ENCODE measurements around the gene AHCYL2. TPM values are rescaled to one million over a fixed set of nuclear protein-coding genes. Genes with fewer than 3 reads are reported as not detected.

AHCYL2 gene
- total and polyA plus RNA-seq, 4 donors, result 2.0 to 10.0 (median 3.6) TPM

DNA sequence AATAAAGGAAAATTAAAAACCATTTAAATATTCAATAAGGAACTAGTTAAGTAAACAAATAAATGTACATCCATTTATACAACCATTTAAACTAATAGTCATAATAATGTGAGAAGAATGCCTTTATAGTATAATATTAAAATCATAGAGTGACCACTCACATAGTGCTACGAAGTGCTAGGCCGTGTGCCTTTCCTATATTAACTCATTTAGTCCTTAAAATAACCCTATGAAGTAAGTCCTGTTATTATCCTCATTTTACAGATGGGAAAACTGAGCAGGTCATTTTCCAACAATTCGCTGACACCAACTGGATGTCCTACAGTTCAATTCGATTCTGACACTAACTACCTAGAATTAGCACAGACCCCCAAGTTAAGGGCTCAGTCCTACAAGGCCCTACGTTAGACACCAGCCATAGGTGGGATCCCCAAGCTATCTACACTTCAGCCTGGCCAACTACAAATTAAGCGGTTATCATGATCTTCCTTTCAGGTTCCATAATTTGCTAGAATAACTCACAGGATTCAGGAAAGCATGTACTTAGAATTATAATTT lies 213.5 kb downstream of the AHCYL2 start (continued):
- TF ChIP-seq, protein P1, sequence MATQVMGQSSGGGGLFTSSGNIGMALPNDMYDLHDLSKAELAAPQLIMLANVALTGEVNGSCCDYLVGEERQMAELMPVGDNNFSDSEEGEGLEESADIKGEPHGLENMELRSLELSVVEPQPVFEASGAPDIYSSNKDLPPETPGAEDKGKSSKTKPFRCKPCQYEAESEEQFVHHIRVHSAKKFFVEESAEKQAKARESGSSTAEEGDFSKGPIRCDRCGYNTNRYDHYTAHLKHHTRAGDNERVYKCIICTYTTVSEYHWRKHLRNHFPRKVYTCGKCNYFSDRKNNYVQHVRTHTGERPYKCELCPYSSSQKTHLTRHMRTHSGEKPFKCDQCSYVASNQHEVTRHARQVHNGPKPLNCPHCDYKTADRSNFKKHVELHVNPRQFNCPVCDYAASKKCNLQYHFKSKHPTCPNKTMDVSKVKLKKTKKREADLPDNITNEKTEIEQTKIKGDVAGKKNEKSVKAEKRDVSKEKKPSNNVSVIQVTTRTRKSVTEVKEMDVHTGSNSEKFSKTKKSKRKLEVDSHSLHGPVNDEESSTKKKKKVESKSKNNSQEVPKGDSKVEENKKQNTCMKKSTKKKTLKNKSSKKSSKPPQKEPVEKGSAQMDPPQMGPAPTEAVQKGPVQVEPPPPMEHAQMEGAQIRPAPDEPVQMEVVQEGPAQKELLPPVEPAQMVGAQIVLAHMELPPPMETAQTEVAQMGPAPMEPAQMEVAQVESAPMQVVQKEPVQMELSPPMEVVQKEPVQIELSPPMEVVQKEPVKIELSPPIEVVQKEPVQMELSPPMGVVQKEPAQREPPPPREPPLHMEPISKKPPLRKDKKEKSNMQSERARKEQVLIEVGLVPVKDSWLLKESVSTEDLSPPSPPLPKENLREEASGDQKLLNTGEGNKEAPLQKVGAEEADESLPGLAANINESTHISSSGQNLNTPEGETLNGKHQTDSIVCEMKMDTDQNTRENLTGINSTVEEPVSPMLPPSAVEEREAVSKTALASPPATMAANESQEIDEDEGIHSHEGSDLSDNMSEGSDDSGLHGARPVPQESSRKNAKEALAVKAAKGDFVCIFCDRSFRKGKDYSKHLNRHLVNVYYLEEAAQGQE (IDR thresholded peaks at IDR 0.05), result no peak
- TF ChIP-seq SP1 (IDR thresholded peaks at IDR 0.05) (no peak), RAD21 (IDR thresholded peaks at IDR 0.05) (no peak)
- TF ChIP-seq, protein P2, sequence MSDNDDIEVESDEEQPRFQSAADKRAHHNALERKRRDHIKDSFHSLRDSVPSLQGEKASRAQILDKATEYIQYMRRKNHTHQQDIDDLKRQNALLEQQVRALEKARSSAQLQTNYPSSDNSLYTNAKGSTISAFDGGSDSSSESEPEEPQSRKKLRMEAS (IDR thresholded peaks at IDR 0.05), result no peak

DNA sequence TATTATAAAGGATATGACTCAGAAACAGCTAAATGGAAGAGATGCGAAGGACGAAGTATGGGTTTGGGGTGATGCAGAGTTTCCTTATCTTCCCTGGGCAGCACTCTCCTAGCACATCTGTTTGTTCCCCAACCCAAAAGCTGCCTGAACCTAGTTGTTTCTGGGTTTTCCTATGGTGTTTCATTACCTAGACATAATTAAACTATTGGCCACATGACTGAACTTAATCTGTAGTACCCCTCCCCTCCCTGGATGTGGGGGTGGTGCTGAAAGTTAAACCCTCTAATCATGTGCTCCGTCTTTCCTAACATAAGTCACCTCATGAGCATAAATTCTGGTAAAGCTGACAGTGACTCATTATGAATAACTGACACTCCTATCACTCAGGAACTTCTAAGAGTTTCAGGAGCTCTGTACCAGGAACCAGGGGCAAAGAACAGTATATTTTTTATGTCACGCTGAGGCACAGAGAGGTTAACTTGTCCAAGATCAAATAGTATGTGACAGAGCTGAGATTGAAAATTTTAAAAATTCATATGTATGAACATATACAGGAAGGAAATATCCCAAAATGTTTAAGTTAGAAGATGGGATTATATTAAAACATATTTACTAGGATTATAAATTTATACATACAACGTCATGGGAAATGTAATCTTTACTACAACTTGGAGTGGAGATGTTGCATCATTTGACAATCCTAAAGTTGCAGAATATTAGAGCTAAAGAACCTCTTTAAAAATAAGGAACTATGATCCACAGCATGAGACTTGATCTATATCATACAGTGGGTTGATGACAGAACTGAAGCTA lies 214.2 kb downstream of the AHCYL2 start:
- Histone ChIP-seq H3K27me3 (ENCODE audit: control insufficient read depth in 4 of 4, insufficient read depth in 4 of 4, low read length in 3 of 4) (no peaks in the 10 kb centered on the region), H3K27ac (ENCODE audit: low read depth in 1 of 2, low read length in 2 of 2) (no peak overlapping the region), H3K9me3 (ENCODE audit: control insufficient read depth in 4 of 4, low read length in 3 of 4) (no peaks in the 10 kb centered on the region), H3K9ac (ENCODE audit: low read depth in 1 of 2, low read length in 2 of 2) (no peak overlapping the region), H3K4me3 (ENCODE audit: low read depth in 1 of 3, low read length in 3 of 3) (no peak overlapping the region), H3K4me1 (ENCODE audit: control insufficient read depth in 4 of 4, insufficient read depth in 4 of 4, low read length in 3 of 4) (peaks cover 3 to 7% (median 6%) of the 10 kb centered on the region in 4 donors), H3K36me3 (ENCODE audit: control insufficient read depth in 4 of 4, insufficient read depth in 3 of 4, low read depth in 1 of 4, low read length in 3 of 4) (no peaks in the 10 kb centered on the region)
- 89% methylated on average over 5 of the region's 5 CpGs for WGBS
- TF ChIP-seq, protein P3, sequence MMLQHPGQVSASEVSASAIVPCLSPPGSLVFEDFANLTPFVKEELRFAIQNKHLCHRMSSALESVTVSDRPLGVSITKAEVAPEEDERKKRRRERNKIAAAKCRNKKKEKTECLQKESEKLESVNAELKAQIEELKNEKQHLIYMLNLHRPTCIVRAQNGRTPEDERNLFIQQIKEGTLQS (IDR thresholded peaks at IDR 0.05), result no peak
- TF ChIP-seq, protein P4, sequence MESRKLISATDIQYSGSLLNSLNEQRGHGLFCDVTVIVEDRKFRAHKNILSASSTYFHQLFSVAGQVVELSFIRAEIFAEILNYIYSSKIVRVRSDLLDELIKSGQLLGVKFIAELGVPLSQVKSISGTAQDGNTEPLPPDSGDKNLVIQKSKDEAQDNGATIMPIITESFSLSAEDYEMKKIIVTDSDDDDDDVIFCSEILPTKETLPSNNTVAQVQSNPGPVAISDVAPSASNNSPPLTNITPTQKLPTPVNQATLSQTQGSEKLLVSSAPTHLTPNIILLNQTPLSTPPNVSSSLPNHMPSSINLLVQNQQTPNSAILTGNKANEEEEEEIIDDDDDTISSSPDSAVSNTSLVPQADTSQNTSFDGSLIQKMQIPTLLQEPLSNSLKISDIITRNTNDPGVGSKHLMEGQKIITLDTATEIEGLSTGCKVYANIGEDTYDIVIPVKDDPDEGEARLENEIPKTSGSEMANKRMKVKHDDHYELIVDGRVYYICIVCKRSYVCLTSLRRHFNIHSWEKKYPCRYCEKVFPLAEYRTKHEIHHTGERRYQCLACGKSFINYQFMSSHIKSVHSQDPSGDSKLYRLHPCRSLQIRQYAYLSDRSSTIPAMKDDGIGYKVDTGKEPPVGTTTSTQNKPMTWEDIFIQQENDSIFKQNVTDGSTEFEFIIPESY (IDR thresholded peaks at IDR 0.05), result no peak
- TF ChIP-seq, protein P1 (IDR thresholded peaks at IDR 0.05), result no peak
- TF ChIP-seq FOXA2 (IDR thresholded peaks at IDR 0.05) (no peak), GABPA (IDR thresholded peaks at IDR 0.05 in 1 of 2, conservative IDR thresholded peaks at IDR 0.05 in 1 of 2) (no peak), RXRA (IDR thresholded peaks at IDR 0.05) (no peak), EGR1 (IDR thresholded peaks at IDR 0.05; ENCODE audit: low read depth in 2 of 2) (no peak), TAF1 (conservative IDR thresholded peaks at IDR 0.05) (no peak)
- TF ChIP-seq, protein P5, sequence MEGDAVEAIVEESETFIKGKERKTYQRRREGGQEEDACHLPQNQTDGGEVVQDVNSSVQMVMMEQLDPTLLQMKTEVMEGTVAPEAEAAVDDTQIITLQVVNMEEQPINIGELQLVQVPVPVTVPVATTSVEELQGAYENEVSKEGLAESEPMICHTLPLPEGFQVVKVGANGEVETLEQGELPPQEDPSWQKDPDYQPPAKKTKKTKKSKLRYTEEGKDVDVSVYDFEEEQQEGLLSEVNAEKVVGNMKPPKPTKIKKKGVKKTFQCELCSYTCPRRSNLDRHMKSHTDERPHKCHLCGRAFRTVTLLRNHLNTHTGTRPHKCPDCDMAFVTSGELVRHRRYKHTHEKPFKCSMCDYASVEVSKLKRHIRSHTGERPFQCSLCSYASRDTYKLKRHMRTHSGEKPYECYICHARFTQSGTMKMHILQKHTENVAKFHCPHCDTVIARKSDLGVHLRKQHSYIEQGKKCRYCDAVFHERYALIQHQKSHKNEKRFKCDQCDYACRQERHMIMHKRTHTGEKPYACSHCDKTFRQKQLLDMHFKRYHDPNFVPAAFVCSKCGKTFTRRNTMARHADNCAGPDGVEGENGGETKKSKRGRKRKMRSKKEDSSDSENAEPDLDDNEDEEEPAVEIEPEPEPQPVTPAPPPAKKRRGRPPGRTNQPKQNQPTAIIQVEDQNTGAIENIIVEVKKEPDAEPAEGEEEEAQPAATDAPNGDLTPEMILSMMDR (IDR thresholded peaks at IDR 0.05; ENCODE audit: low read depth, low read length, missing input control), result no peak
- TF ChIP-seq, protein P2 (IDR thresholded peaks at IDR 0.05), result no peak
- DNase-seq (ENCODE audit: low spot score), result no peak
